ENCODE data around the gene FAM13A.
A peak's percentile ranks its signal among the peaks of the same experiment; 100 is the strongest.
"Not testable (repeated sequence)": the region's sequence is repeated elsewhere in the genome, so short reads cannot be mapped to it uniquely, and the experiment has no call there.

Gene FAM13A

GRCh38 chr4:88919056-88919455 is 137.9 kb downstream of the FAM13A start:
- TF ChIP-seq, protein P1, sequence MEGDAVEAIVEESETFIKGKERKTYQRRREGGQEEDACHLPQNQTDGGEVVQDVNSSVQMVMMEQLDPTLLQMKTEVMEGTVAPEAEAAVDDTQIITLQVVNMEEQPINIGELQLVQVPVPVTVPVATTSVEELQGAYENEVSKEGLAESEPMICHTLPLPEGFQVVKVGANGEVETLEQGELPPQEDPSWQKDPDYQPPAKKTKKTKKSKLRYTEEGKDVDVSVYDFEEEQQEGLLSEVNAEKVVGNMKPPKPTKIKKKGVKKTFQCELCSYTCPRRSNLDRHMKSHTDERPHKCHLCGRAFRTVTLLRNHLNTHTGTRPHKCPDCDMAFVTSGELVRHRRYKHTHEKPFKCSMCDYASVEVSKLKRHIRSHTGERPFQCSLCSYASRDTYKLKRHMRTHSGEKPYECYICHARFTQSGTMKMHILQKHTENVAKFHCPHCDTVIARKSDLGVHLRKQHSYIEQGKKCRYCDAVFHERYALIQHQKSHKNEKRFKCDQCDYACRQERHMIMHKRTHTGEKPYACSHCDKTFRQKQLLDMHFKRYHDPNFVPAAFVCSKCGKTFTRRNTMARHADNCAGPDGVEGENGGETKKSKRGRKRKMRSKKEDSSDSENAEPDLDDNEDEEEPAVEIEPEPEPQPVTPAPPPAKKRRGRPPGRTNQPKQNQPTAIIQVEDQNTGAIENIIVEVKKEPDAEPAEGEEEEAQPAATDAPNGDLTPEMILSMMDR (IDR thresholded peaks at IDR 0.05; ENCODE audit: poor library complexity, severe bottlenecking) = no peak
- Histone ChIP-seq H3K27ac (ENCODE audit: poor library complexity, severe bottlenecking) (no peak overlapping the region), H3K4me1 (ENCODE audit: insufficient read depth, poor library complexity, severe bottlenecking) (peaks cover 3% of the 10 kb centered on the region), H3K36me3 (ENCODE audit: low read depth) (no peaks in the 10 kb centered on the region), H3K27me3 (ENCODE audit: insufficient read depth, poor library complexity, severe bottlenecking) (no peaks in the 10 kb centered on the region), H3K9me3 (ENCODE audit: severe bottlenecking) (no peaks in the 10 kb centered on the region), H3K4me3 (ENCODE audit: severe bottlenecking) (no peak overlapping the region)
- ATAC-seq (ENCODE audit: low read depth) (peak; percentile 87), DNase-seq (ENCODE audit: low spot score) (no peak)

GRCh38 chr4:88913181-88913580 is 143.8 kb downstream of the FAM13A start:
- not testable (repeated sequence) for H3K27me3 ChIP-seq (ENCODE audit: insufficient read depth, poor library complexity, severe bottlenecking); ATAC-seq (ENCODE audit: low read depth); H3K36me3 ChIP-seq (ENCODE audit: low read depth); H3K27ac ChIP-seq (ENCODE audit: poor library complexity, severe bottlenecking); DNase-seq (ENCODE audit: low spot score); H3K9me3 ChIP-seq (ENCODE audit: severe bottlenecking); H3K4me1 ChIP-seq (ENCODE audit: insufficient read depth, poor library complexity, severe bottlenecking); H3K4me3 ChIP-seq (ENCODE audit: severe bottlenecking)

DNA sequence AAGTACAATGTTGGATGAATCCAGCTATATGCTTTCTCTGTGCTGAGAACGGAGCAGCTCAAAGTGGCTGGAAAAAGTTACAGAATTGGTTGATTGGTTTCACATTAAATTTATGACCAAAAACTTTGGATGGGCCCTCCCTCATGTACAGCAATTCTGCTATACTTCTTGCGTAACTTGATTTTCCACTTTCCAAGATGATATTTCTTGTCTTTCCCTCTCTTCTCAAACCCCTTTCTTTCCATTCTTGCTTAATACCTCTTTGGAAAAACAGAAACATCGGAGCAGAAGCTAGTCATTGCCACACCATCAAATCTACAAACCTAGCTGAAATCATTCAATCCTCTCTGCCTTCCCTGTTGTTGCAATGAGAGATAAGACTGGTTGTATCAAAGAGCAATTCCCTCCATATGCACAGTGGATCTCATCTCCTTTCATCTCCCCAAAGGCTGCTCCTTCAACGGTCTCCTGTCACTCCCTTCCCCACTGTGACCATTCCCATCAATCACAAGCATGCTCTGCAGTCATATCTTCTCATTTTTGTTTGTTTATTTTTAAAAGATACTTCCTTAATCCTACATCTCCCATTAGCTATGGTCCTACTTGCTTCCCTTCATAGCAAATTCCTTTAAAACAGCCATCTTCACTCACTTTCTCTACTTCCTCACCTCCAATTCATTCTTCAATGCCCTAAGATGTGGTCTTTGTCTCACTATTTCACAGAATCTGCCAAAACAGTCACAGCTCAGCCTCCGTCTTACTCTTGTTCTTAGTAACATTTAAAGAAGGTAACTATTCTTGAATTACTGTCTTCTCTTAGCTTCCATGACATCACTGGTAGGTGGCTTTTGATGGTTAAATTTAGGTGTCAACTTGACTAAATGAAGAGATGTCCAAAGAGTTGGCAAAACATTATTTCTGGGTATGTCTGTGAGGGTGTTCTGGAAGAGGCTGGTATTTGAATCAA is 145.5 kb downstream of the FAM13A start:
- ATAC-seq (ENCODE audit: low read depth) = no peak
- no peak overlapping the region for H3K4me3 ChIP-seq (ENCODE audit: severe bottlenecking)
- no peaks in the 10 kb centered on the region for H3K9me3 ChIP-seq (ENCODE audit: severe bottlenecking)
- H3K36me3 ChIP-seq (ENCODE audit: low read depth) = no peaks in the 10 kb centered on the region
- H3K4me1 ChIP-seq (ENCODE audit: insufficient read depth, poor library complexity, severe bottlenecking) = no peaks in the 10 kb centered on the region
- no peaks in the 10 kb centered on the region for H3K27me3 ChIP-seq (ENCODE audit: insufficient read depth, poor library complexity, severe bottlenecking)
- DNase-seq (ENCODE audit: low spot score) = no peak
- TF ChIP-seq, protein P1 (IDR thresholded peaks at IDR 0.05; ENCODE audit: poor library complexity, severe bottlenecking) = no peak
- no peak overlapping the region for H3K27ac ChIP-seq (ENCODE audit: poor library complexity, severe bottlenecking)

- Histone ChIP-seq H3K9me3 (ENCODE audit: severe bottlenecking) (no peaks in the 10 kb centered on the region), H3K27me3 (ENCODE audit: insufficient read depth, poor library complexity, severe bottlenecking) (no peaks in the 10 kb centered on the region), H3K4me3 (ENCODE audit: severe bottlenecking) (no peak overlapping the region), H3K27ac (ENCODE audit: poor library complexity, severe bottlenecking) (no peak overlapping the region), H3K36me3 (ENCODE audit: low read depth) (no peaks in the 10 kb centered on the region), H3K4me1 (ENCODE audit: insufficient read depth, poor library complexity, severe bottlenecking) (no peaks in the 10 kb centered on the region)
- DNase-seq (ENCODE audit: low spot score) (no peak), ATAC-seq (ENCODE audit: low read depth) (no peak)
- TF ChIP-seq, protein P1 (IDR thresholded peaks at IDR 0.05; ENCODE audit: poor library complexity, severe bottlenecking) = no peak
Observed at GRCh38 chr4:88910101-88910500, 146.9 kb downstream of the FAM13A start.

GRCh38 chr4:88908521-88908920 is 148.5 kb downstream of the FAM13A start:
- no peak for DNase-seq (ENCODE audit: low spot score)
- Histone ChIP-seq H3K9me3 (ENCODE audit: severe bottlenecking) (no peaks in the 10 kb centered on the region), H3K4me1 (ENCODE audit: insufficient read depth, poor library complexity, severe bottlenecking) (no peaks in the 10 kb centered on the region), H3K27me3 (ENCODE audit: insufficient read depth, poor library complexity, severe bottlenecking) (no peaks in the 10 kb centered on the region), H3K36me3 (ENCODE audit: low read depth) (no peaks in the 10 kb centered on the region), H3K27ac (ENCODE audit: poor library complexity, severe bottlenecking) (no peak overlapping the region), H3K4me3 (ENCODE audit: severe bottlenecking) (no peak overlapping the region)
- ATAC-seq (ENCODE audit: low read depth) = no peak
- TF ChIP-seq, protein P1 (IDR thresholded peaks at IDR 0.05; ENCODE audit: poor library complexity, severe bottlenecking) = no peak
